Body of pancreas (tissue), 4 donors: ENCODE measurements around the gene CCDC91. TPM values are rescaled to one million over a fixed set of nuclear protein-coding genes. Genes with fewer than 3 reads are reported as not detected.
A peak's percentile ranks its signal among the peaks of the same experiment; 100 is the strongest.

ENCODE experiments used
- ATAC-seq: fragments of 150-250 bp; one replicate; pipeline ENCODE4 v1.9.1; 2016
- DNase-seq, 4 donors: peaks; one replicate each; pipeline ENCODE4 v3.0.0-alpha.2; 2019
- H3K27ac ChIP-seq, 4 donors: fragments of 200-600 bp; sonication (generic); 1 replicate in 3 of 4; 2 replicates in 1 of 4; pipeline versions ENCODE4 v1.5.1 to v1.6.1; 2016 to 2019; ENCODE audit warnings: mild to moderate bottlenecking in 1 of 4, mixed read lengths in 1 of 4, moderate library complexity in 1 of 4
- H3K27me3 ChIP-seq, 2 donors: fragments of 200-600 bp; sonication (generic); one replicate each; pipeline ENCODE4 v1.6.0; 2016; ENCODE audit warnings: mild to moderate bottlenecking in 1 of 2
- H3K36me3 ChIP-seq, 2 donors: fragments of 200-600 bp; sonication (generic); replicated peaks in 1 of 2; 2 replicates each; pipeline ENCODE4 v1.5.1; 2016; ENCODE audit warnings: low read depth in 2 of 2; ENCODE audit not compliant: insufficient read depth in 1 of 2
- H3K4me1 ChIP-seq: fragments of 200-600 bp; sonication (generic); one replicate; pipeline ENCODE4 v1.6.0; 2016
- H3K4me3 ChIP-seq, 2 donors: fragments of 200-600 bp; sonication (generic); 1 replicate in 1 of 2; 2 replicates in 1 of 2; pipeline ENCODE4 v1.5.1; 2016 to 2019
- H3K9me3 ChIP-seq, 3 donors: fragments of 200-600 bp; sonication (generic); 1 replicate in 2 of 3; 2 replicates in 1 of 3; pipeline ENCODE4 v1.5.1; 2016
- POLR2A ChIP-seq, 3 donors: fragments of 450-650 bp; IDR thresholded peaks; one replicate each; pipeline ENCODE4 v1.6.1; 2016; ENCODE audit warnings: antibody characterized with exemption in 3 of 3, mild to moderate bottlenecking in 2 of 3
- WGBS, 2 donors: methylation state at CpG; one replicate each; pipeline ENCODE4 v1.1.5; 2017; 5-methylcytosine and 5-hydroxymethylcytosine counted together
- intact Hi-C: fragments of 100-400 bp; cut with DNase I; formaldehyde crosslinking; loops from one replicate; pipeline ENCODE4 v1.15.1; 2023
- total RNA-seq, 2 donors: library from RNA; depleted of rRNA; stranded (reverse); fragments of >200 nt; gene quantifications; one replicate each; pipeline ENCODE4 v1.1.0, GENCODE V29; 2016
- TF ChIP-seq, protein P1 (sequence below), 7 experiments: fragments of 450-650 bp in 4 of 7; fragments of 200-600 bp in 3 of 7; sonication (generic) in 3 of 7; IDR thresholded peaks; one replicate each; pipeline ENCODE4 v1.5.1; 2016 to 2019; ENCODE audit warnings: antibody characterized with exemption in 7 of 7

CCDC91 gene
- total RNA-seq, 2 donors from 2014 or later: 31.9 to 35.6 TPM

GRCh38 chr12:28563286-28563685 is 373.0 kb downstream of the CCDC91 start:
- ATAC-seq: no peak
- Histone ChIP-seq H3K9me3 (peaks cover 0 to 3% (median 0%) of the 10 kb centered on the region in 3 donors), H3K36me3 (no peaks in the 10 kb centered on the region), H3K27ac (no peak overlapping the region), H3K27me3 (no peaks in the 10 kb centered on the region), H3K4me3 (no peak overlapping the region), H3K4me1 (no peaks in the 10 kb centered on the region)
- no peak for TF ChIP-seq POLR2A (IDR thresholded peaks at IDR 0.05)
- TF ChIP-seq, protein P1, sequence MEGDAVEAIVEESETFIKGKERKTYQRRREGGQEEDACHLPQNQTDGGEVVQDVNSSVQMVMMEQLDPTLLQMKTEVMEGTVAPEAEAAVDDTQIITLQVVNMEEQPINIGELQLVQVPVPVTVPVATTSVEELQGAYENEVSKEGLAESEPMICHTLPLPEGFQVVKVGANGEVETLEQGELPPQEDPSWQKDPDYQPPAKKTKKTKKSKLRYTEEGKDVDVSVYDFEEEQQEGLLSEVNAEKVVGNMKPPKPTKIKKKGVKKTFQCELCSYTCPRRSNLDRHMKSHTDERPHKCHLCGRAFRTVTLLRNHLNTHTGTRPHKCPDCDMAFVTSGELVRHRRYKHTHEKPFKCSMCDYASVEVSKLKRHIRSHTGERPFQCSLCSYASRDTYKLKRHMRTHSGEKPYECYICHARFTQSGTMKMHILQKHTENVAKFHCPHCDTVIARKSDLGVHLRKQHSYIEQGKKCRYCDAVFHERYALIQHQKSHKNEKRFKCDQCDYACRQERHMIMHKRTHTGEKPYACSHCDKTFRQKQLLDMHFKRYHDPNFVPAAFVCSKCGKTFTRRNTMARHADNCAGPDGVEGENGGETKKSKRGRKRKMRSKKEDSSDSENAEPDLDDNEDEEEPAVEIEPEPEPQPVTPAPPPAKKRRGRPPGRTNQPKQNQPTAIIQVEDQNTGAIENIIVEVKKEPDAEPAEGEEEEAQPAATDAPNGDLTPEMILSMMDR (IDR thresholded peaks at IDR 0.05): no peak
- intact Hi-C loops: no loop called here
- WGBS, 2 donors: 75 to 80% methylated on average over 3 of the region's 3 CpGs
- no peak for DNase-seq

- ATAC-seq: no peak
- peaks cover 0 to 3% (median 0%) of the 10 kb centered on the region in 3 donors for H3K9me3 ChIP-seq
- DNase-seq: no peak
- 84 to 94% methylated on average over 2 of the region's 2 CpGs for WGBS, 2 donors
- no peak for TF ChIP-seq POLR2A (IDR thresholded peaks at IDR 0.05)
- TF ChIP-seq, protein P1 (IDR thresholded peaks at IDR 0.05): no peak
- no peaks in the 10 kb centered on the region for H3K36me3 ChIP-seq
- H3K4me3 ChIP-seq: no peak overlapping the region
- intact Hi-C loops: no loop called here
- no peaks in the 10 kb centered on the region for H3K4me1 ChIP-seq
- H3K27ac ChIP-seq: no peak overlapping the region
- no peaks in the 10 kb centered on the region for H3K27me3 ChIP-seq
Measured at GRCh38 chr12:28563936-28564335, 373.7 kb downstream of the CCDC91 start.

GRCh38 chr12:28568118-28568517 is 377.9 kb downstream of the CCDC91 start:
- peak in 1 of 4 donors; percentile 3 for DNase-seq
- no peak overlapping the region for H3K27ac ChIP-seq
- no peaks in the 10 kb centered on the region for H3K36me3 ChIP-seq
- no peak overlapping the region for H3K4me3 ChIP-seq
- no peak for TF ChIP-seq POLR2A (IDR thresholded peaks at IDR 0.05)
- TF ChIP-seq, protein P1 (IDR thresholded peaks at IDR 0.05): no peak
- H3K9me3 ChIP-seq: no peaks in the 10 kb centered on the region
- ATAC-seq: no peak
- intact Hi-C loops: no loop called here
- WGBS, 2 donors: 75 to 78% methylated on average over 3 of the region's 3 CpGs
- no peaks in the 10 kb centered on the region for H3K4me1 ChIP-seq
- H3K27me3 ChIP-seq: no peaks in the 10 kb centered on the region

DNA sequence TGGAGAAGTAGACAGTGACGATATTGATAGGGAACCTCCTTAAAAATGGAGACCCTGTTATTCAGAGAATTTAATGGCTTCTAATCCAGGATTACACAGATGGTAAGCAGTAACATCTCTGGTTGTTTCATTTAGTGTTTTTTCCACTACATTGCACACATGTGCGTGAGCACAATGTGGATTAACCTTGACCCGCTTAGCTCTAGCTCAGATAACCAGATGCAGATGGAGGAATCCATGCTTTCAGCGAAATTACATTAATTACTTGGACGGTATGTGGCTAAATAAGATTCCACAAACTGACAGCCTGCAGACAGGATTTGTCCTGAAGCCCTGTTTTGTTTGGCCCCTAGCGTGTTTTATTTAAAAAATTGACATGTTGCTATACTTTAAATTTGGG is 378.4 kb downstream of the CCDC91 start:
- no peak overlapping the region for H3K27ac ChIP-seq

More for the DNA sequence above, 378.4 kb downstream of the CCDC91 start:
- H3K36me3 ChIP-seq: no peaks in the 10 kb centered on the region
- ATAC-seq (no peak), DNase-seq (no peak)
- TF ChIP-seq, protein P1 (IDR thresholded peaks at IDR 0.05): no peak
- TF ChIP-seq POLR2A (IDR thresholded peaks at IDR 0.05): no peak
- WGBS, 2 donors: 69 to 77% methylated on average over 6 of the region's 6 CpGs
- no peaks in the 10 kb centered on the region for H3K9me3 ChIP-seq
- intact Hi-C loops: no loop called here
- H3K4me1 ChIP-seq: no peaks in the 10 kb centered on the region
- no peaks in the 10 kb centered on the region for H3K27me3 ChIP-seq
- no peak overlapping the region for H3K4me3 ChIP-seq
